GM21786 (cell line): ENCODE measurements around the gene CABLES2.

Experiments used
- ATAC-seq: cut with Tn5 transposase; IDR thresholded peaks from one replicate; pipeline ENCODE4 v1.9.1; 2021; ENCODE audit not compliant: unreplicated experiment

CABLES2 gene

DNA sequence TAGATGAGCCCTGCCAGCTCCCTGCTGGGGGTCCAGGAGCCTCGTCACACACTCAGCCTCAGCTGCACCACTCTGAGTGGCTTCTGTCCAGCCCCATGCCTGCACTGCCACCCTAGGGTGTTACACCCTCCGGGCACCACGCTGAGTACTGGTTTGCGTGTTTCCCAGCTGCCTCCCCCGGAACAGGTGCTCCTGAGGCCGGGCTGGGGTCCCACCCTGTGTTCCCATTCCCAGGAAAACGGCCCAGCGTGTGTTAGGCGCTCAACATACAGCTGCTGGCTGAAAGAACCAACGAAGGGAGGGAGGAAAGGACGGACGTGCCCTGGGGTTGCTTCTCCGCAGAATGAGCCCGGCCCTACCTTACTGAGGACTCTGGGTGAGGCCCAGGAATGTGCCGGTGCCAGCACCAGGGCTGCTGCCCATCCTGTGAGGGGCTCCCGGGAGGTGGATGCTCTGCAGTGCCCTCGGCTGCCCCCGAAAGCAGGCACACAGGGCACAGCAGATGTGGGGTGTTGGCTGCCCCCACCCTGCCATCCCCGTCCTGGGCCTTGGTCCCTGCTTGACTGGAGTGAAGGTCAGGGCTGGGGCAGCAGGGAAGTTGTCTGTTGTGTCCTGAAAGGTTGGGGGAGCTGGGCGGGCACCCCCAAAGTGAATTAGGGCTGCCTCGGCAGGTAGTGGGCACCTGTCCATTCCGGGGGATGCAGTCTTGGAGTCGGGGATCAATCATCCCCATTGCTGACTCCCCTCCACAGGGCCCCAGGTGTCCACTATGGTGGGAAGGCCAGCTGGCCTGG is 56.3 kb downstream of the CABLES2 start:
- no peak for ATAC-seq

DNA sequence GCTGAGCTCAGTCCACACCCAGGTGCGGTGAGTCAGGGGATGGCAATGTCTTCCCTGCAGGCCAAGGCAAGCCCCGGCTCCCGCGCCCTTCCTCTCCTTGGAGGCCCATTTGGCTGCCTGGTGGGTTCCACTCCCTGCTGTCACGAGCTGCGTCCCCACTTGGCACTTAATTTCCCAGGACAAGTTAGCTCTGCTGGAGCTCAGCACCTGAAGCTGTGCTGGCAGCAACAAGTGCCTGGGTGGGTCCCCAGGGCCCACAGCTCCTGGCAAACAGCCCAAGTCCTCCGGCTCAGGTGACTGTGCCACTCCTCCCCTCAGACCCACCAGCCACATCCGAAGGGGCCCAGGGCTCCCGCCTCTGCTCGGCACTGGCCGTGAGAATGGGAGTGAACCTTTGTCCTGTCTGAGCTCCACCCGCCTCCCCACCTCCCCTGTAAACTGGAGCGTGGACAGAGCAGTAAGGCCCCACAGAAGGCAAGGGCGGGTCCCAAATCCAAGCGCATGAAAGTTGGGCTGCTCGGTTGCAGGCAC is 56.9 kb downstream of the CABLES2 start:
- ATAC-seq: no peak

DNA sequence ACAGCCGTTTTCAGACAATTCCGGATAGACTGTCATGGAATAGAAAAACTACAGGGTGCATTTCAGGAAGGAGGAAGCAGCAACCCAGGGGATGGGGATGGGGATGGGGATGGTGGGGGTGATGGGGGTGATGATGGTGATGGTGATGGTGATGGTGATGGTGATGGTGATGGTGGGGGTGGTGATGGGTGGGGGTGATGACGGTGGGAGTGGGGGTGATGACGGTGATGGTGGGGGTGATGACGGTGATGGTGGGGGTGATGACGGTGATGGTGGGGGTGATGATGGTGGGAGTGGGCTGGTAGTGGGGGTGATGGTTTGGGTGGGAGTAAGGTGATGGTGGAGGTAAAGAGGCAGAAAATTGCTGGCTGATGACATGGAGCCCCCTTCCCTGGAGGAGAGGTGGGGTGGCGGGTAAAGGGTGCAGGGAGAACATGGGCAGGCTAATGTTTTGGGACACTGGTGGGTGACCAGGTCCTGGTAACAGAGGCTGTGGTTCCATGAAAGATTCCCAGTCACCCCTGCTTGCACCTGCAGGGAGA is 57.5 kb downstream of the CABLES2 start:
- no peak for ATAC-seq

DNA sequence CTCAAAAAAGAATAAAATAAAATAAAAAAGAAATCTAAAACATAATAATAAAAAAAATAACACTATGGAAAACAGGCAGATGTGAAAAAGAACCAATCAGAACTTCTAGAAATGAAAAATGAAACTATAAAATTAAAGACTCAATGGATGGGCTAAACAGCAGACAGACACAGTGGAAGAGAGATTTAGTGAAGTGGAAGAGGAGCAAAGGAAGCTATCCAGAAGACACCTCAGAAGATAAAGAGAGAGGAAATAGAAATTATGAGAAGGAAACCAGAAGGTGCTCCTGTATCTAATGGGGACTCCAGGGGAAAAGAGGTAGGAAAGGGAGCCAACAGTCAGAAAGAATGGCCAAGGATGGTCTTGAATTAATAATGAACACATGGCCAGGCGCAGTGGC is 58.5 kb downstream of the CABLES2 start:
- no peak for ATAC-seq

DNA sequence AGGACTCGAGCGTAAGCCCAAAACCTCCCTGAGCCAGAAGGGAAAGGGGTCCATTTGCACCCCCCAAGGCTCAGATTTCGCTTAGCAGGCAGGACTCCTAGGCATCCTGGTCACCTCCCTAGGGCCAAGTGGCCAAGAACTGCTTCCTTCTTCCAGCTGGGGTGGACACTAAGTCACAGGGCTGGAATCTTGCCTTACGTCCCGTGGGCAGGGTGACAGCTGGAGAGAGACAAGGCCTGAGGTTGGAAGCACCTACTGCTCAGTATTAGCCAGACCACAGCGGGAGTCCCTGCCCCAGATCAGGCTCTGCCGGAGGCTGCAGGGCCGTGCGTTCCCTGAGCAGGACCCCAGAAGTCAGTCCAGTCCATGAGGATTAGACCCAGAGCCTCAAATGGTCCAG is 59.6 kb downstream of the CABLES2 start:
- no peak for ATAC-seq

DNA sequence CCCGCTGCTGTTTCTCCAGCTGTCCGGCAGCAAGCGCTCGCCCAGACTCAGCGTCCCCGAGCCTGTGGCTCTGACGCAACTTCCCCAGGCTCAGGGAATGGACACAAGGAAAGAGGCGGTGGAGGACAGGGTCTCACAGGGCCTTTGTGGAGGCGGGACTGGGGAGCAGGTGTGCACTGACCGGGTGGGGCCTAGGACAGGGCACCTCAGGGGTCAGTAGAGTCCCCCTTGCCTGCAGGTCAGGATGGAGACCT is 60.0 kb downstream of the CABLES2 start:
- no peak for ATAC-seq

DNA sequence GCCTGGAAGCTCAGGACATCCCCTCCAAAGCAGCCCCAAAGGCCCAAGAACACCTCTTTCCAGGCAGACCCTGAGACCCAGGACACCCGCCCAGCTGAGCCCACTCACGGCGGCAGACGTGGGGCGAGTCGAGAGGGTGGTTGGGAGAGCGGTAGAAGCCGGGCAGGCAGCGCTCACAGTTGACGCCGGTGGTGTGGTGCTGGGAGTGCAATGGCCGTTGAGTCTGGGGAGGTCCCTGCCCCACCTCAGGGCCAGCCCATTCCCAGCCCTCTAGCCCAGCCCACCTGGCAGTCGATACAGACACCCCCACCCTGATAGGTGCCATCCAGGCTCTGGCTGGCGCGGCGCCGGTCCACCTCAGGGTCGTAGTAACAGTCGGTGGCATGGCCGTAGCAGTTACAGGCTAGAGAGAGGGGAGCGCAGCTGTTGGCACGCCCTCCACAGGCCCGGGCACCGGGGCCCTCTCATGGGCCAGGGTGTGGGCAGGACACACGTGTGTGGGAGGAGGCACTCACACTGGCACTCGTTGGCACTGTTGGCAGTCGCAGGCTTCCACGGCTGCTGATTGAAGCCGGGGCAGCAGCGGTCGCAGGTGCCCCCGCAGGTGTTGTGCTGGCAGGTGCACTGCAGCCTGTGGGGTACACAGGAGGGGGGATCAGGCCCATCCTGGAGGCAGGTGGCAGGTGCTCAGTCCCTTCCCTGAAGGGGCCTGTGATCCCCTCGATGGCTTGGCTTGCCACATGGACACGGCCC is 60.5 kb downstream of the CABLES2 start:
- no peak for ATAC-seq

DNA sequence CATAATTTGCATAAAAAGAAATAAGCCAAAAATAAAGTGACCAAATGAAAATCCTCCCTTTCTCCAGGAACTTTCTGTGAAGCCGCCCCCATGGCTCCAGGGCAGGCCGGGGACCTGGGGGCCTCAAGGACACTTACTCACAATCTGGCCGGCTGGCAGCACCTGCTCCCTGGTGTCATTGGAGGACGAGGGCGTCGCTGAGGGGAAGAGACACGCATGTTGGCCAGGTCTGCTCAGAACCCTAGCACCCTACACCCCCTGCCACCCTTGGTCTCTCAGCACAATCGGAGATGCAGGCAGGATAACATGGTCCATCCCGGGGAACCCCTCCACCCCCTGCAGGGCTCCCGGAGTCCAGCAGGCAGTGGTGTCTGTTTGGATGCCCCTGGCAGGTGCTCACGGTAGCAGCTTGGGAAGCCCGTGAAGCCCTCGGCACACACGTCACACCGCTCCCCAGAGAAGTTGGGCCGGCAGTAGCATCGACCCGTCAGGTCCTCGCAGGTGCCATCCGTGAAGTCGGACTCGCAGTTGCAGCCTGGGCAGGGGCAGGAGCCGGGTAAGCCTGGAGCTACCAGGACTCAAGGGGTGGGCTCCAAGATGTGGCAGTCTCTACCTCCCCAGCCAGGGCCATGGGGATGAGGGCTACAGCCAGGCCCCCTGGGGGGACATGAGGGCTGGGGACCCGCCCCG is 61.3 kb downstream of the CABLES2 start:
- no peak for ATAC-seq

DNA sequence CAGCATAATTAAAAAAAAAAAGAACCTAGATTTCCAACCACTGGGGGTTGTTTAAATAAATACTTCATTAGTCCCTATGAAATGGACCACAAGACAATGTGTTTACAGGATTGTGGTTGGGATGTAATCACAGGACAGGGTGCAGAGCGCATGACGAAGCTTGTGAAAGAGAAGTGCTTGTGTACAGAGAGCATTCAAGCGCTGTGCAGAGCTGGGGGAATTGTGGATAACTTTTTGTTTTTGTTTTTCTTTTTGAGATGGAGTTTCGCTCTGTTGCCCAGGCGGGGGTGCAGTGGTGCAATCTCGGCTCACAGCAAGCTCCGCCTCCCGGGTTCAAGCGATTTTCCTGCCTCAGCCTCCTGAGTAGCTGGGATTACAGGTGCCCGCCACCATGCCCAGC is 62.3 kb downstream of the CABLES2 start:
- ATAC-seq: no peak

DNA sequence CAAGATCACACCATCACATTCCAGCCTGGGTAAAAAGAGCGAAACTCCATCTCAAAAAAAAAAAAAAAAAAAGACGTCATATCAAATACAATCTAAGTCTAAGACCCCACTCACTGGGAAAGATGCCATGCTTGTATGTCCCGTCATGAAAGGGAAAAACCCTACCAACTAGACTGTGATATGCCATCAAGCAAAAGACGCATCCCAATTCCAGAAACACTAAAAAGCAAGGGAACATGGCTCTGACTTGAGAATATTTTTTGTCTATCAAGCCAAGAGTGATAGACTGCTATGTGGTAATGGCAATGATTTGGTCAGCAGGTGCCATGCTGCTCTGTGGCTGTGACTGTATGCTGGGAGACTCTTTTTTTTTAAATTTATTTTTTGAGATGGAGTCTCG is 63.0 kb downstream of the CABLES2 start:
- ATAC-seq: no peak

DNA sequence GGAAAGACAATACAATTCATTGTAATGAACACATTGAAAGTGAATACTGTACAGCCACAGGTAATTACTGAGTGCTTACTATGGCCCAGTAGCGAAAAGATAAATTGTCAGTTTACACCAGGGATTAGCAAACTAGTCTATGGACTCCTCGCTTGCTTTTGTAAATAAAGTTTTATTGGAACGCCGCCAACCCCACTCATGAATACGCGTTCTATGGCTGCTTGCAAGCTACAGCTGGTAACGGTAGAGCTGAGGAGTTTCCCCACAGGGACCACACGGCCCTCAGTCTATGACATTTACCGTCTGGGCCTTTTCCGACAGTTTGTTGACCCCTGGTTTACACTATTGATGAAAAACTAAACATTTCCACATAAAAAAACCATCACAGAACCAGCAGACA is 64.2 kb downstream of the CABLES2 start:
- no peak for ATAC-seq

DNA sequence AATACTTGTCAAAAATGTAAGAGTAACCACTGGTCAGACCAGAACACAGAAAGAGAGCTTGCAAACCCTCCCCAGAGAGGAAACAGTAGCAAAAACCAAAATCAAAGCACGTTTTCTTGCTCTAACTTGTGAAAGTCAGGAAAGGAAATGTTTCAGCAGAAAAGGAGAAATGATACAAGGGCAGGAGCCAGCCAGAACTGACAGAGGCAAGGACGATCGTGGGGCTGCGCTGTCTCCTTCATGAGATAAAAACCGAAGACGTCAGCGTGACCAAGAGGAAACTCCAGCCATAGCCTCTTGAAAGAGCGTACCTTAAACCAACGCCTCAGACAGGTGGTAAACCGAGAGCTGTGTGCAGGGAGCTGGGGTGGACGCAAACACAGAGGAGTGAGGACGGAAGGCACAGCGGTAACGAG is 67.4 kb downstream of the CABLES2 start:
- ATAC-seq: peak; percentile 70
